NCI-H128 (cell line): ENCODE measurements around the gene RELCH.

Source experiments
- DNase-seq: peaks from one replicate; lab custom pipeline; 2025; ENCODE audit not compliant: unreplicated experiment; lab: John Stamatoyannopoulos, UW

The RELCH gene

DNA sequence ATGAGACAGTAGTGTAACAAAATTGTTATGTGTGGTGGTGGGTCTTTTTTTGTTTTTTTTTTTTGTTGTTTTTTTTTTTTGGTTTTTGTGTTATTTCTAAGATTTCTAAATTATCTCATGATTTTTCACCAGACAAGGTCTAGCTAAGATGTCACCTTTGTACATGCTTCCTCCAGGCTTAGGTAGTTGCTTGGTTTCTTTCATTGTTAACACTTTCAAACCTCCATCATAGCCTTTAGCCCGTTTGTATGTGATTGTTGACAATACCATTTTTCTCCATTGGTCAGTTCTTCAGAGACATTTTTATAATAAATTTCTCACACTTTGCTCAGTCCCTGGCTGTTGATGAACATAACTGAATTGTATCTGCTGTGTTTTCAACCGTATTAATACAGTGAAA, 2.2 kb downstream of the RELCH start:
- DNase-seq, result no peak

DNA sequence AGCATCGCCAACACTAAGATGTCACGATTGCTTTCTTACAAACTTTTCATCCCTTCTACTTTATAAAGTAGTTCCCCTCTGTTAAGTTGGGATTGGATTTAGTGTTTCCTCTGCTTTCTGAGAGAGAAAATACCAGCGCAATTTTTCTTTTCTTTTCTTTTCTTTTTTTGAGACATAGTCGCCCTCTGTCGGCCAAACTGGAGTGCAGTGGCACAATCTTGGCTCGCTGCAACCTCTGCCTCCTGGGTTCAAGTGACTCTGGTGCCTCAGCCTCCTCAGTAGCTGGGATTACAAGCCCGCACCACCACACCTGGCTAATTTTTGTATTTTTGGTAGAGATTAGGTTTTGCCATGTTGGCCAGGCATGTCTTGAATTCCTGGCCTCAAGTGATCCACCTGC, 9.0 kb downstream of the RELCH start:
- DNase-seq, result no peak

- DNase-seq, result no peak
These were observed 9.9 kb downstream of the RELCH start for GRCh38 chr18:62196980-62197379.

DNA sequence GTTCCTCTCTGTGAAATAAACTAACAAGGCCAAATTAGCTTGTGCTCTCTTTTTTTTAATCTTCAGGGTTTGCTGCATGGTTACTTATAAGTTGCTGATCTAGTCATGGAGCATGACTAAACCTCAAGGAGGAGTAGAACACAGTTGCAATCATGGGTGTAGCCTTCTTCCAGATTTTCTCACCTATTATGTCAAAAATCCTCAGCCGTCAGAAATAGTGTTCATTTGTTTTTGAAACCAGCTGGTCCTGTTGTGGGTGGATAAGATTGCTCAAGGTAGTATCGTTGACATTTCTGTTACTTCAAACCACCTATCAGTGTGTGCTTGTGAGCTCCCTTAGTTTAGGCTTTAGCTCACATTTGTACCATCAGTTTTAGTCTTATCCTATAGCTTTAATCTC, 11.2 kb downstream of the RELCH start:
- no peak for DNase-seq

DNA sequence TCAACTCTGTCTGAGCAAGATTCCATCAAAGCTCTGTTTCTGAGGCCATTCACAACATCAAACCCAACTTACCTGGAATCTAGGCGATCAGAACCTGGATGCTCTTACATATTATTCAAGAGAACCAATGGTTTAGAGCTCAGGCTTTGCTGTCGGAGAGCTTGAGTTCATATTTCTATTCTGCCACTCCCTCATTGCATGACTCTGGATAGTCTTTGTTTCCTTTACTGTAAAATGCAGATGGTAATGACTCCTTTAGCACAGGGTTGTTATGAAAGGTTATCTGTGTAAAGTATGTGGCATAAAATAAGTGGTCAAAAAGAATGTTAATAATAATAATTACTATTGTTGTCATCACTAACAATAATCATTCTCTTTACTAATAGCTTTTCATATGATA, 12.6 kb downstream of the RELCH start:
- no peak for DNase-seq

- DNase-seq, result no peak
These were observed 13.3 kb downstream of the RELCH start for GRCh38 chr18:62200121-62200914.

DNA sequence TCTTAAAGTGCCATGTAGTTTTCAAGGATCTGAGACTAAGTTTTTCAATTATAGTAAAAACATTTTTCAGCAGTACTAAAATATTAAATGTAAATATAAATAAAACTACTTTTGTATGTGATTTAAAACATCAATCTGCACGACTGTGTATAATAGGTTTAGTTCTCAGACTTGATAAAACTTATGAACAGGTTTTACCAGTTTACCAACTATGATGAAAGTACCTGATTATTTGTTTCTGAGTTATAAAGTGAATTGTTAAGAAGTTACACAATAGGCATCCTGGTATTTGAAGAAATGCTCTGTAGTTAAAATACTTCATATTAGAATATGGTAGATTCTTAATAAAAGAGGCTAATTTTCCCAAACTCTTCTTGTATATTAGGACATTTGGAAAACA, 14.8 kb downstream of the RELCH start:
- no peak for DNase-seq

- DNase-seq, result no peak
These were observed 18.8 kb downstream of the RELCH start for GRCh38 chr18:62205824-62206223.

- DNase-seq, result no peak
These were observed 19.5 kb downstream of the RELCH start for GRCh38 chr18:62206593-62206992.

DNA sequence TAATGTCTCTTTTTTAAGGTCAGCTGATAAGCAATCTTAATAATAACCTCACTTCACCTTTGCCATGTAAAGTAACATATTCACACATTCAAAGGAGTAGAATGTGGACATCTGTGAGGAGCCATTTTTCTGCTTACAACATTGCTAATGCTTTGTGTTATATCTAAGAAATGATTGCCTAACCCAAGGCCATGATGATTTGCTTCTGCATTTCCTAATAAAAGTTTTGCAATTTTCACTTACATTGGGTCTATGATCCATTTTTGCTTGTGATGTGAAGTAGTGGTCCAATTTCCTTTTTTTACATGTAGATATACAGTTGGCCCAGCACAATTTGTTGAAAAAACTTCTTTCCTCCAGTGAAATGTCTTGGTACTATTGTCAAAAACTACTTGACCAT, 22.0 kb downstream of the RELCH start:
- no peak for DNase-seq

GRCh38 chr18:62210138-62210537, 23.1 kb downstream of the RELCH start:
- no peak for DNase-seq

DNA sequence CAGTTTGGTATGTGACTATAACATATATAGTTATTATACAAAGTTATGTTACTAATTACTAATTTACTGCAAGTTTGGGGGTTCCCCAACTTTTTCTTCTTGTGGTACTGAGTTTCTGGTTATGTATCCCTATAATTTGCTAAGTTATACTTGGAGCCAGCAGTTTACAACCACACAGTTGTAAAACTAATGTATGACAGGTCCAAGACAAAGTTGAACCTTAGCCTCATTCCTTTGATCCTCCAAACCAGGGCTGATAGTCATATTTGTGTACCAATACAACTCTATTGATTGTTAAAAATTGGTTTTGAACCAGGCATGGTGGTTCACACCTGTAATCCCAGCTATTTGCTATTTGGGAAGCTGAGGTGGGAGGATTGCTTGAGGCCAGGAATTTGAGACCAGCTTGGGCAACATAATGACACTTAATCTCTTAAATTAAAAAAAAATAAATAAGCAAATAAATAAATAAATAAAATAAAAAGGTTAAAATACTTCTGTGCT, 24.3 kb downstream of the RELCH start:
- no peak for DNase-seq

GRCh38 chr18:62214790-62215189, 27.7 kb downstream of the RELCH start:
- no peak for DNase-seq

DNA sequence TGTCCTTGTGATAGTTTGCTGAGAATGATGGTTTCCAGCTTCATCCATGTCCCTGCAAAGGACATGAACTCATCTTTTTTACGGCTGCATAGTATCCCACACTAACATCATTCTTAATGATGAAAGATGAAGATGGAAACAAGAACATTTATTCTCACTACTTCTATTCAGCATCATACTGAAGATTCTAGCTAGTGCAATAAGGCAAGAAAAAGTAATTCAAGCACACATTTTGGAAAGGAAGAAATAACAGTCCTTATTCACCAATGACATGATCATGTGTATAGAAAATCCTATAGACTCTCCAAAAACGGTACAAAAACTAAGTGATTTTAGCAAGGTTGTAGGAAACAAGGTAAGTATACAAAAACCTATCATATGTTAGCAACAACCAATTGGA, 37.2 kb downstream of the RELCH start:
- no peak for DNase-seq

- no peak for DNase-seq
These were observed 39.0 kb downstream of the RELCH start for GRCh38 chr18:62226047-62226446.

GRCh38 chr18:62236252-62236651, 49.2 kb downstream of the RELCH start:
- no peak for DNase-seq

DNA sequence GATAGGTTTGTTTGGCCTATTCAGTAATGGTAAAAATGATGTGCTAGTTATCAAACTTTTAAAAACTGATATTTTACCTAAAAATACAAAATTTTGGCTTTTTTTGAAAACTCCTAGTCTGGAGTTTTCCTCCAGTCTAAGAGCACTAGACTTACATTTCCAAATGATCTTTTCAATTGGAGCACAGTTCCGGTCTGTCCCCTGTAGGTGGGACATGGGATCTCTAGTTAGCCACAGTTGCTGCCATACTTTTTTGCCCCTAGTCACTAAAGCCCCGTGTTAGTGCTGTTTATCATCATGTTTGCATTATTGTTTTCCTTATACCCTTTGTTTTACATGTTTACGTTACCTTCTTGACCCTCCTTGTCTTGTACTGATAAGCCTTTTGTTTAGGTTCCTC, 52.4 kb downstream of the RELCH start:
- no peak for DNase-seq

DNA sequence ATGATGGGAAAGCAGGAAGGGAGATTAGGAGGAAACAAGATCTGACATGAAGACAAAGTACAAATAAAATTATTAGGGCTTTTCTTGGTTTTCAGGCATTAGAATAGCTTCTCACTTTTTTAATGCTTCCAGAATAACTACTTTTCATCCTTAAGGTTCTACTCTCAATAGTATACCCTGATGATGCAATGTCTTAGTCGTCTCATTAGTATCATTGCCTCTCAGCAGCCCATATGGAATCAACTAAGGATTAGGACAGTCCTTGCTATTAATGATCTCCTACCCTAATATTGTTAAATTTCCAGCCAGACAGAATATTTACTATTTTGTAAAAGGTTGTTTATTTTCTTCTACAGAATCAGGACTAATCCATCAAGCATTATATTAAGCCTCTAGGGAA, 55.9 kb downstream of the RELCH start:
- DNase-seq, result no peak

DNA sequence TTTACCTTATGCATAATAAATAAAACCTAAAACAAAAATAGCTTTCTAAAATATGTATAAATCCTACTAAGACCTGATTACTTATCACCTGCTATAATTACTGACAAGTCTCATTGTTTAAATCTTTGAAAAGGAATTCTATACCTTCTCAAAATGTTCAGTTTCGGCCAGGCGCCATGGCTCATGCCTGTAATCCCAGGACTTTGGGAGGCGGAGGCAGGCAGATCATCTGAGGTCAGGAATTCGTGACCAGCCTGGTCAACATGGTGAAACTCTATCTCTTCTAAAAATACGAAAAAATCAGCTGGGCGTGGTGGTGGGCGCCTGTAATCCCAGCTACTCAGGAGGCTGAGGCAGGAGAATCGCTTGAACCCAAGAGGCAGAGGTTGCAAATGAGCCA, 58.1 kb downstream of the RELCH start:
- no peak for DNase-seq

GRCh38 chr18:62245699-62246098, 58.6 kb downstream of the RELCH start:
- DNase-seq, result no peak

- no peak for DNase-seq
These were observed 61.3 kb downstream of the RELCH start for GRCh38 chr18:62248313-62248712.

- DNase-seq, result peak; percentile 59
These were observed 62.5 kb downstream of the RELCH start for GRCh38 chr18:62249478-62250097.

- DNase-seq, result no peak
These were observed 63.4 kb downstream of the RELCH start for GRCh38 chr18:62250475-62250874.
